Astrocyte (in vitro differentiated cells and primary cell): ENCODE measurements around the gene ANP32D.

Source experiments
- CTCF ChIP-seq: IDR thresholded peaks from 2 replicates; pipeline ENCODE4 v1.5.1; 2011; ENCODE audit warnings: low read depth, mild to moderate bottlenecking, inconsistent platforms, low read length, moderate library complexity; ENCODE audit not compliant: insufficient read depth
- EZH2 ChIP-seq: IDR thresholded peaks from 2 replicates; pipeline ENCODE4 v1.6.1; 2012; ENCODE audit warnings: mild to moderate bottlenecking, low read length, inconsistent platforms; ENCODE audit not compliant: insufficient read depth

- TF ChIP-seq CTCF (no peak), EZH2 (no peak)
Observed at GRCh38 chr12:48441069-48441468, 31.3 kb upstream of the ANP32D start.
